BJ (cell line): Measurements from ENCODE around the gene CCDC71. TPM values are rescaled to one million over a fixed set of nuclear protein-coding genes. Genes with fewer than 3 reads are reported as not detected.
A peak's percentile ranks its signal among the peaks of the same experiment; 100 is the strongest.

ENCODE experiments used
- CTCF ChIA-PET: fragments of 350-600 bp; formaldehyde crosslinking; extraction: SDS; loops from one replicate; lab custom pipeline; 2021; ENCODE audit warnings: antibody characterized with exemption, inconsistent platforms; lab: Yijun Ruan, JAX
- POLR2A ChIA-PET: fragments of 300-600 bp; sonication (Branson Sonifier 250); formaldehyde crosslinking; extraction: SDS; loops from one replicate; lab custom pipeline; 2021; ENCODE audit warnings: antibody characterized with exemption; lab: Charles Lee
- DNase-seq: peaks from one replicate; pipeline ENCODE4 v3.0.0-alpha.2; 2011; ENCODE audit warnings: low read depth
- H3K27me3 ChIP-seq: 2 replicates; pipeline ENCODE4 v1.6.0; 2011; ENCODE audit warnings: low read length; ENCODE audit not compliant: control insufficient read depth, insufficient read depth
- H3K36me3 ChIP-seq: 2 replicates; pipeline ENCODE4 v1.5.1; 2011; ENCODE audit warnings: low read length; ENCODE audit not compliant: control insufficient read depth, insufficient read depth
- H3K4me3 ChIP-seq: 2 replicates; pipeline ENCODE4 v1.5.1; 2011; ENCODE audit warnings: low read depth, mild to moderate bottlenecking, control low read depth, low read length
- CTCF ChIP-seq: IDR thresholded peaks from 2 replicates; pipeline ENCODE4 v1.5.1; 2011; ENCODE audit warnings: low read depth, mild to moderate bottlenecking, control low read depth, inconsistent platforms, low read length, moderate library complexity; ENCODE audit not compliant: insufficient read depth
- polyA plus RNA-seq: library from polyadenylated mRNA; depleted of rRNA; stranded (reverse); fragments of >200 nt; gene quantifications from 2 replicates; pipeline ENCODE4 v1.2.3, GENCODE V29; 2011

CCDC71 gene
- polyA plus RNA-seq, 1 experiment, result 33.3 TPM

DNA sequence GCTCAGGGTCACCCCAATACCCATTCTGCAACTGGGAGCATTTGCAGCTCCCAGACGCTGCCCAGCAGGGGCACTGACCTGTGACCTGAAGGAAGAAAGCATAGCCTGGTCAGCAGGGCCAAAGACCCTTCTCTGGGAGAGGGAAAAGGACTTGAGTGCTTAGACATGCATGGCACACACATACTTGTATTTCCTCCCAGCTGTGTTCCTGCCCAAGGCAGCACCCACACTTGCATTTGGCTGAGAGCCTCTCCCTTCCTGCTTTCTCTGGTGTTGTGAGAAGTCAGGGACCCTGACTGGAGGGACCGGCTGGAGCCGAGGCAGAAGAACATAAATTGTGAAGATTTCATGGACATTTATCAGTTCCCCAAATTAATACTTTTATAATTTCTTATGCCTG lies 26.1 kb downstream of the CCDC71 start:
- H3K36me3 ChIP-seq, result no peaks in the 10 kb centered on the region
- POLR2A ChIA-PET, result no interaction called here
- no peak for TF ChIP-seq CTCF
- CTCF ChIA-PET, result no interaction called here
- DNase-seq, result no peak
- peaks cover 3% of the 10 kb centered on the region; the same call in 1 of the 2 replicates for H3K27me3 ChIP-seq
- no peak overlapping the region for H3K4me3 ChIP-seq

GRCh38 chr3:49135499-49135898 lies 30.6 kb downstream of the CCDC71 start:
- H3K4me3 ChIP-seq, result no peak overlapping the region
- peaks cover 3% of the 10 kb centered on the region; the same call in 1 of the 2 replicates for H3K27me3 ChIP-seq
- POLR2A ChIA-PET, result no interaction called here
- no peak for DNase-seq
- peaks cover 7% of the 10 kb centered on the region for H3K36me3 ChIP-seq
- CTCF ChIA-PET, result interaction anchor here (1.2 kb wide), 1 partner anchor 18 kb away, joined by 3 read pairs; no protein-coding TSS in a partner anchor
- TF ChIP-seq CTCF, result no peak

DNA sequence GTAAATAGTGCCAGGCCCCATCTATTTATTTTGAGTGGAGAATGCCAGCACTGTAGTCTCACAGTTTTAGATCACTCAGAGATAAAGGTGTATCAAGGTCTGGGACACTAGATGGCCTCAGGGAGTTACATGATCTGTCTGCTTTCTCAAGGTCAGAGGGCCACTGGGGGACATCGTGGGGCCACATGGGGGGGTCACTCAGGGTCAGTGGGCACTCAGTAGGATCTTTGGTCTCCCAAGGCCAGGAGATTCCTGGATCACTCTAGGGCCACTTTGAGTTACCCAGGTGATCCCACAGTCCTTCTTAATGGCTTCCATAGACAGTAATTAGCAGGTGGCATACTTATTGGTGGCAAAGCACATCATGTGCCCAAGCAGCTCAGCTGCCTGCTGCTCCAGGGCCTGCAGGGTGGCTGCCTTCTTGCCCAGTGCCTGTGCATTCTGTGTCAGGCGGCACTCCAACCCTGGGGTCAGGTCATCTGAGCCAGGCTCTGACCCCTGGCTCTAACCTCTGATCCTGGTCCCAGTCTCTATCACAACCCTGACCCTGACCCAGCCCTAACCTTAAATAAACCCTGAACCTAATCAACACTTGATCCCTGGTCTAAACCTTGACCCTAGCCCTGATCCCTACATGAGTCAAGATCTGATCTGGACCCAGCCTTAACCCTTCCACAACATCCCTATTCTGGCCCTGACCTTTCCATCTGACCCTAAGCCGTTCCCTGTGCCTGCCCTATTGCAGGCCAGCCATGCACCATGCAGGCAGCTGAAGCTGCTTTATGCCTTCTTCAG lies 31.5 kb downstream of the CCDC71 start:
- Histone ChIP-seq H3K36me3 (peaks cover 15% of the 10 kb centered on the region), H3K4me3 (no peak overlapping the region), H3K27me3 (peaks cover 3% of the 10 kb centered on the region; the same call in 1 of the 2 replicates)
- no peak for TF ChIP-seq CTCF
- ChIA-PET POLR2A (interaction anchor here (1.8 kb wide), 1 partner anchor 14 kb away, joined by 9 read pairs; the partner anchor contains the start of gene USP19), CTCF (no interaction called here)
- no peak for DNase-seq

DNA sequence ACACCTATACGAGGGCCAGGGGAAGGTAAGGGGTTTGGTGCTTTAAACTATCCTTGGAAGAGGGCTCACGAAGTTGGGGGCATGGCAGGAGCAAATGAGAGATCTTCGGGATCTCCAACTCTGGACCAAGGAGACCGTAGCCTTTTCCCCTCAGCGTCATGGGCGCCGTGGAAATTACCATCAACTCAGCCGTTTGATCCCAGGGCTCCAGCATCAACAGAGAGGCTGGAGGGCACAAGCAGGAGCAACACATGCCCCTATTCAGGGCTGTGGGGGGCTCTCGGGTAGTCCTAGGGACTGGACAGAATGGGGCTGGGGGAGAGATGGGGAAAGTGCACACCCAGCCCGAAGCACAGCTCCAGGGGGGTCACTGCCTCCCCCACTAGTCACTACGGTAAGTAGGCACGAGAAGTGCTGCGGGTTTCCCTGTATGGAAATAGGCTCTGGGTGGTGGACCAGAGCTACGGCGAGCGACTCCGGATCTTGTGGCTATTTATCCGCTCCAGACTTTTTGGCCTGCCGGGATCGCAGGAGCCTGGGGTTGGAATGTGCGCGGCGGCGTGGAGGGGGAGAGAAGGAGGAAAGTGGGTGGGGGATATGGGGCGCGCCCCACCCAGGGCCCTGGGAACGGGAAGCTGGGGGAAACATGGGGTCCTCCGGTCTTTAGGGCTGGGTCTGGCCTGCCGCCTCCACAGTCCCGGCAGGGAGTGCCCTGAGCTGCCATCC lies 32.7 kb downstream of the CCDC71 start:
- ChIA-PET CTCF (interaction anchor here (0.9 to 2.4 kb wide), 5 partner anchors 13 to 112 kb away, joined by 3 to 12 read pairs (median 5); partner anchors contain the start of genes KLHDC8B and USP19), POLR2A (interaction anchor here (1.8 kb wide), 1 partner anchor 12 kb away, joined by 9 read pairs; the partner anchor contains the start of gene USP19)
- Histone ChIP-seq H3K4me3 (peak overlapping the region; percentile 70), H3K36me3 (peaks cover 26% of the 10 kb centered on the region), H3K27me3 (0 out of 2 replicates have a peak, but pooled peaks cover 2% of the 10 kb centered on the region)
- peak; percentile 54 for DNase-seq
- no peak for TF ChIP-seq CTCF
